ENCODE measurements around the gene L3MBTL2. TPM values are rescaled to one million over a fixed set of nuclear protein-coding genes. Genes with fewer than 3 reads are reported as not detected.

L3MBTL2 gene
- total RNA-seq, 4 donors from 2014 or later, result 8.9 to 19.1 (median 16.0) TPM

DNA sequence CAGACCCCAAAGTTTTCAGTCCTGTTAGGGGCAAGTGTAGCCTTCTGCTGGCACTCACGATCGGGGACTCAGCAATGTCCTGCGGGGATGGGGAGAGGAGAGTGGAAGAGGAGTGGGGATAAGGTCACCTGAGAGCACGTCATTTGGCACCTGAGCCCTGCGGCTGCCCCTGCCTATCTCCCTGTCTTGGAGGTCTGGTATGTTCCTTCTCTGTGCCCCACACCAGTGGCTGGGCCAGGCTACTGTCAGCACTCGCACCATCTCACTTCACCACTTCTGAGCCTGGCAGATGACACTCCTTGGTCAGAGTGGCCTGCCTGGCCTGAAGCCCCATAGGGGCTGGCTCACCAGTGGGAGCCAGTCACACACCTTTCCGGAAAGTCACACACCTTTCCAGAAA lies 55.8 kb downstream of the L3MBTL2 start:
- TF ChIP-seq CTCF (IDR thresholded peaks at IDR 0.05), result no peak
- DNase-seq (ENCODE audit: low spot score) (no peak), ATAC-seq (ENCODE audit: low FRiP score) (no peak)

DNA sequence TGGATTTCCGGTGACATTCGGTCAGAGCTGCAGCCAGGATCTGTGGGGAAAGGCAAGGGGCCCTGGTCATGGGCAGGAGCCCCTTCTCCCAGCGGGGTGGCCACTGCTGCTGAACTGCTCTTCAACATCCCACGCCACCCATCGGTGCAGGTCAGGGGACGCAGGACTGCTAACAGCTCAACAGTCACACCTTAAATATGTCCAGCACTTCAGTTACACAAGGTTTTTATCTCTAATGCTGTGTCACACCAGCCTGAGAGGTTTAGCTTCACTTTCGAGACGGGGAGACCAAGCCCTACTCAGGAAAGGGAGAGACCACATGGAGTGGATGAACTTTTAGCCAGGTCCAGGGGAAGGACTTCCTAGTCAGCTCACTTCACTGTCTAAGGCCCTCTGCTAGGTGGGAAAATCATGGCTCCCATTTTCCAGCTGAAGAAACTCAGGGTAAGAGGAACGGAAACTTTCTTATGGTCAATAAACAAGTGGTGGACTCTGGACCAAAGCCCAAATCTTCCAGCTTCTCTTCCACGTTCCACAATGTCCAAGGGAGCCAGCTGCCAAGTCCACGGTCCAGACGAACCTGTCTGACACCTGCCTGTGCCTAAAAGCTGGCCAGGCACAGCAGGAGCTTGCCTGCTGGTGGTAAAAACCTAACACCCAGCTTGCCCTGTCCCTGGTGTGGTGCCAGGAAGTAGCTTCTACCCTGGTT lies 56.6 kb downstream of the L3MBTL2 start:
- no peak for TF ChIP-seq CTCF (IDR thresholded peaks at IDR 0.05)
- no peak for ATAC-seq (ENCODE audit: low FRiP score)
- DNase-seq (ENCODE audit: low spot score), result no peak

DNA sequence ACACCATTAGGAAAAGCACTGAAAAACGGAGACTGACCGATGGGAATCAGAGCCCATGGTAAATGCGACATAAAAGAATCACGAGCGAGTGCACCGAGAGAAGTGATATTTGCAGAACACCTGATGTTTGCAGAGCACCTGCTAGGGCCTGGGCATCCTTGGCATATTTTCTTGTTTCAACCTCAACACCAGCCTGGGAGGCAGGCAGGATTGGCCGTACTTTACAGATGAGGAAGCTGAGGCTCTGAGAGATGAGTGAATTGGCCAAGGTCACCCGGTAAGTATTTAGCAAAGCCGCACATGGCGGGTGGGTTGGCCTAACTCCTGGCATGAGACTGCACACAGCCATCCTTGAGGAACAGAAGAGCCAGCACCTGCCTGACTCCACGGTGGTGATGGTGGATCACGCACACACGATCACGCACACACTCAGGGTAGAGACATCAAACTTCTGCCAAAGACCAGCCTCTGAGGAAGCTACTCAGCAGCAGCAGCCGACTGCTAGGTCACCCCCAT lies 57.2 kb downstream of the L3MBTL2 start:
- no peak for DNase-seq (ENCODE audit: low spot score)
- no peak for TF ChIP-seq CTCF (IDR thresholded peaks at IDR 0.05)
- no peak for ATAC-seq (ENCODE audit: low FRiP score)

DNA sequence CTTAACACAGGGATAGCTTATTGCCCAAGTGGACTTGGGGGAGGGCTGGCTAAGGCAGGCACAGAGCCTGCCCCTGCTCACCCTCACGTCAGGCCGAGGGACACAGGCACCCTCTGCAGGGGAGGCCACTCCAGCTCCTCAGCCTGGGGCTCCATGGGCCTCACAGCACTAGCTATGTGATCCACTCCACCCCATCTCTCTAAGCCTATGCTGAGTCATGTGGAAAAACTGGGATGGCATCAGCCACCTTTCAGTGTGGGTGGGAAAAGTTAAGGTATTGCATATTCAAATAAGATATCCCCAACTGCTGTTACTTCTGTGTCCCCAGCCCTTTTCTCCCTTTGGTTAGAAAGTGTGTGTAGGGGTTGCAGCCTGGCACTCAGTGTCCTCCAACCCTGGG lies 58.6 kb downstream of the L3MBTL2 start:
- DNase-seq (ENCODE audit: low spot score), result no peak
- no peak for TF ChIP-seq CTCF (IDR thresholded peaks at IDR 0.05)
- ATAC-seq (ENCODE audit: low FRiP score), result no peak

DNA sequence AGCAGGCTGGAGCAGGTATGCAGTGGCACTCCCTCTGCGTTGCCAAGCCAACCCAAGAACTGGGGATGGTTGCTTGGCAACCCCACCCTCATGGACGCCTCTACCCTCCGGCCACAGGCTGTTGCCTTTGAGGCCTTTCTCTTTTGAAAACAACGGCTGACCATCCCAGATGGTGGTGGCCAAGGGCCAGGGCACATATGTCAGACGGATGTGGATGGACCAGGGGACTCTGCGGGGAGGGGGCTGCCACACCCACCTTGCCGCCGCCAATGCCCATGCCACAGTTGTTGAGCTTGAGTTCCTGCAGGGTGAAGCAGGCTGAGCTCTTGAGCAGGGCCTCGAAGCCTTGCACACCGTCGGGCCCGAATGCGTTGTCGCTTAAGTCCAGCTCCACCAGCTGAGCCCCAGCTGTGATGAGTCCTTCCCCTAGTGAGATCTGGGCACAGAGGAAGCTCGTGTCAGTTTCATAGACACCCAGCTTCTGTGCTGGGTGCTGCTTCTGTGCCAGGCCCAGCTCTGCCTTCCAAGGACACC lies 59.4 kb downstream of the L3MBTL2 start:
- no peak for DNase-seq (ENCODE audit: low spot score)
- no peak for TF ChIP-seq CTCF (IDR thresholded peaks at IDR 0.05)
- ATAC-seq (ENCODE audit: low FRiP score), result no peak

DNA sequence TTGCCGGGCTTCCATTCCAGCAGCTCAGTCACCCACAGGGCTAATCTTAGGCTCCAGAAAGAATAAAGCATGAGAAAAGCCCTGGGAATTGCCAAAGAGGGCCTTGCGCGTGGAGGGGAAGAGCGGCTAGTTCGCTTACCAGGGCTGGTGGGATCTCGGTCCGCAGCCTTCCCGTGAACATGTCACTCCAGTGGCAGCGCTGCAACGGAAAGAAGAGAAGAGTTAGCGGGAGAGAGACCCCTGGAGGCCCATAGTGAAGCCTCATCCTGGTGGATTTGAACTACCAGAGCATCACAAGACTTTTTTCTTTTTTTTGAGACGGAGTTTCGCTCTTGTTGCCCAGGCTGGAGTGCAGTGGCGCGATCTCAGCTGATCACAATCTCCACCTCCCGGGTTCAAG lies 62.8 kb downstream of the L3MBTL2 start:
- DNase-seq (ENCODE audit: low spot score), result no peak
- no peak for ATAC-seq (ENCODE audit: low FRiP score)
- no peak for TF ChIP-seq CTCF (IDR thresholded peaks at IDR 0.05)

DNA sequence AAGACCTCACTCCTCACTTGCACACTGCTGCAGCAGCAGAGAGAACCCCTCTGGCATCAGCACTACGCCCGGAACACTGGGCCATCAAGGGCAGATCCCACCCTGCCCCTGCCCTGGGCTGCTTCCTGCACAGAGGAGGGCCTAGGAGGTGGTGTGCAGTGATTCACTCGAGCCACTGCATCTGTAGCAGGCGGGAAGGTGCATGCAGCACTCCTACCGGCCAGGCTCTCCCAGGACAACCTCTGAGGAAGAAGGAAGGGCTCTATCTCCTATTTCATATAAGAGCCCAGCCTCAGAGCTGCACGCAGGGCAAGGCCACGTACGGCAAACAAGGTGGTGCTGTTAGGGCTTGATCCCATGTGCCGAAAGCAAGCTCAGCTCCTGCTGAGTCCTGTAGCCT lies 66.7 kb downstream of the L3MBTL2 start:
- ATAC-seq (ENCODE audit: low FRiP score), result no peak

More for the DNA sequence above, 66.7 kb downstream of the L3MBTL2 start:
- no peak for DNase-seq (ENCODE audit: low spot score)
- TF ChIP-seq CTCF (IDR thresholded peaks at IDR 0.05), result no peak

All from omental fat pad (tissue), 4 donors.